NCI-H128 (cell line): ENCODE measurements around the gene ETFA.
"Not testable (repeated sequence)": the region's sequence is repeated elsewhere in the genome, so short reads cannot be mapped to it uniquely, and the experiment has no call there.

Experiments used
- DNase-seq: peaks from one replicate; lab custom pipeline; 2025; ENCODE audit not compliant: unreplicated experiment; lab: John Stamatoyannopoulos, UW

ETFA gene

DNA sequence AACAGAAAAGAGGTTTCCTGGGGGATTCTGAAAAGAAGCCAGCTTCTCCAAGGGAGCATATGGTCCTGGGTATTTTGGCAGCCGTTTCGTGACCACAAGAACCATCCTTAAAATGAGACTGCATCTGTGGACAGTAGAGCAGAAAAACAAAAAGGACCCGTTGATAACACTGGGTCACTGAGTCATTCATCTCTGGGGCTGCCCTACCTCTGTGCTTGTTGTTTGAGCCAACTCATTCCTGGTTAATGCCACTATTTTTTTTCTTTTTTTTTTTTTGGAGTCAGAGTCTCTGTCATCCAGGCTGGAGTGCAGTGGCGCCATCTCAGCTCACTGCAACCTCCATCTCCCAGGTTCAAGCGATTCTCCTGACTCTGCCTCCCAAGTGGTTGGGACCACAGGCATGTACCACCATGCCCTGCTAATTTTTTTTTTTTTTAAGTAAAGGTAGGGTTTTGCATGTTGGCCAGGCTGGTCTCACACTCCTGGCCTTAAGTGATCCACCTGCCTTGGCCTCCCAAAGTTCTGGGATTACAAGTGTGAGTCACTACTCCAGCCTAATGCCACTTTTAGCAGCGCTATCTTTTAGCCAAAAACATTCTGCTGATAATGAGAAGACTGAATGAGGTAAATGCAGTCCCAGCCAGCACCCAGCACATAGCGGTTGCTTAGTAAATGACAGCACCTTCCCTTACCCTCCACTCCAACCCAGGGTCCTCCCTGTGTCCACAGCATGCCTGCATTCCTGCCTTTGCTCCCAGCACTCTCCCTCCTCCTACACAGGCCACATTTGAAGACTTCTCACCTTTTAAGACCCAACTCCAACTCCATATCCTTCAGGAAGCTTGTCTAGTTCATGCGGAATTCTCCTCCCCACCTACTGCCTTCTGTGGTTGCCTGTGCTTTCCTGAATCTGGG lies 16.2 kb upstream of the ETFA start:
- no peak for DNase-seq

DNA sequence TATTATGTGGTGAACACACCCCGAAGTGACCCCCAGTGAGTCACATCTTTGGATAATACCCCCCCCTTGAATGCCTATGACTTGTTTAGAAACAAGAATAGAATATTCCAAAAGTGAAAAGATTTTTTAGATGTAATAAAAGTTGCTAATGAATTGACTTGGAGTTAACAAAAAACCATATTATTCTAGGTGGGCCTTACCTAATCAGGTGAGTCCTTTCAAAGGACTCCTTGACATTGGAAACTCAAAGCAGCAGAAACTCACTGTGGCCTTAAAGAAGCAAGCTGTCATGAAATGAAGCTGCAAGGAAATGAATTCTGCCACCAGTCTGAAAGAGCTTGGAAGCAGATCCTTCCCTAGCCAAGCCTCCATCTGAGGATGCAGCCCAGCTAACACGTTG lies 14.4 kb upstream of the ETFA start:
- no peak for DNase-seq

DNA sequence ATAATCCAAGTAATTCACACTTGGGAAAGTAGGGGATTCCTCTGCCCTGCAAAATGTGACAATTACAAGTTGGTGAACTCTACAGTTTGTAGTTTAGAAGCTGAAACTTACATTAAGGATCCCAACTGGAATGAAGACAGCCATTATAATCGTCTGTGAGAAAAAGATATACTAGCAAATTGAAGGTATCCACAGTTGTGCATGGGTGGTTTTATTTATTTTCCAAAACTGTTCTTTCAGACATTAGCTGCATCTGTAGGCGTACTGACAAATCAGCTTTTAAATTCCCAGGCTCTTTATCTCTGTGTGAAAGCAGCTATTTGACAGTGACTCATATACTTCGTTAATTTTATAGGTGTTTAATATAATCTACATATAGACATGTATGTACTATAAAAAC lies 12.8 kb upstream of the ETFA start:
- DNase-seq = no peak

DNA sequence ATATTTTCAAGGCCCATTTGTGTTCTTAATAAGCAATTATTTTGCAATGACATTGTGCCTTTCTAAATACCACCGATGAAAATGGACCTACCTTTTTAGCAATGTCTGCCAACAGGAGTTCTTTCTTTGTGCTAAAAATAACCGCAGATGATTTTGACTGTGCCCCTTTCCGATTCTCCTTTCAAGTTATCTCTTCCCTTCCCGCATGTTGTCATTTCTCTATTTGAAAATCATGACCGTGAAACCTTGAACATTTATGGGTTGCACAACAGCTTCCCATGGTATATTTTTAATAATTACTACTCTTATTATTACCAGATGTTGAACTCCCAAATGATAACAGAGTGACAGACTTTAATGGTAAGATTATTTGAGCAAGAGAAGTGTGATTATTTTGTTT lies 10.3 kb upstream of the ETFA start:
- DNase-seq = no peak

DNA sequence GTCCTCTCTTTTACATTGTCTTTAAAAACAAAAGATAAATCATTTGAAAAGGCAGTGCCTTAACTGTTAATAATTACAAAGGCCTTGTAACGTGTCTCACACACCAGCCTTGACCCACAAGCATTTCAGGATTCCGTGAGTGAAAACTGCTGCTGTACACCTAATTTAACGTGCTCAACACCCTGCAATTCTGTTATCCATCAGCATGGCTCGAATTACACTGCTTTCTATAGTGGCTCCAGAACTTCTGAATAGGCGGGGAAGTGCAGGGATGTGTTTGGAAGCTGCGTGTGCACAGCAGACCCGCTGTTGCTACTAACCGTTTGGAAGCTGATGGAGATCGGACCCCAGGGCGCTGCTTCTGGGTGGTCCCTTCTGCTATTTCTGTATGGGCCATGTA lies 9.9 kb upstream of the ETFA start:
- DNase-seq = no peak

DNA sequence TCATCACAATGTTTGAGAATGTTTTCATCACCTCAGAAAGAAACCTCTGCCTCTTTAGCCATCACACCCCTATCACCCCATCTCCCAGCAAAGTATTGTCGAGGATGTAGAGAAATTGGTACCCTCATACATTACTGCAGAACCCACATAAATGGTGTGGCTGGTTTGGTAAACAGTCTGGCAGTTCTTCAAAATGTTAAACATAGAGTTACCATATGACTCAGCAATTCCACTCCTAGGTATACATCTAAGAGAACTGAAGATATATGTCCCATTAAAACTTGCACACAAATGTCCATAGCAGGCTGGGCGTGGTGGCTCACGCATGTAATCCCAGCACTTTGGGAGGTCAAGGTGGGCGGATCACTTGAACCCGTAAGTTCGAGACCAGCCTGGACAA lies 8.7 kb upstream of the ETFA start:
- DNase-seq = no peak

DNA sequence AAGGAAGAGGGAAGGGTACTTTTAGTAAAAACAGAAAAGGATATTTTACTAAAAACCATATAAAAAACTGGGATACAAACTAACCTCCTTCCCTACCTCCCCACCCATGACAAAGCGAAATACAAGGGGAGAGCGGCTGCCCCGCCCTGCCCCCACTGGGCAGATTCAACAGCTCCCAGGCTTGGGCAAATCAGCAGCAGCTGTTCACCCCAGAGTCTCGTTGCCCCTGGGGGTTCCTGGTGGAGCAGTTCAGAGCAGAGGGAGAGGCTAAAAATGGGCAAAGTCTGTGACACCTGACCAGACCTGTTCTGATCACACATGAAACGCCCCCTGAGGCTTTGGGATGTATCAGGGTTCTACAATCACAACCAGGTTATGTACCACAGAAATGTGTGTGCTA lies 2.5 kb upstream of the ETFA start:
- no peak for DNase-seq

DNA sequence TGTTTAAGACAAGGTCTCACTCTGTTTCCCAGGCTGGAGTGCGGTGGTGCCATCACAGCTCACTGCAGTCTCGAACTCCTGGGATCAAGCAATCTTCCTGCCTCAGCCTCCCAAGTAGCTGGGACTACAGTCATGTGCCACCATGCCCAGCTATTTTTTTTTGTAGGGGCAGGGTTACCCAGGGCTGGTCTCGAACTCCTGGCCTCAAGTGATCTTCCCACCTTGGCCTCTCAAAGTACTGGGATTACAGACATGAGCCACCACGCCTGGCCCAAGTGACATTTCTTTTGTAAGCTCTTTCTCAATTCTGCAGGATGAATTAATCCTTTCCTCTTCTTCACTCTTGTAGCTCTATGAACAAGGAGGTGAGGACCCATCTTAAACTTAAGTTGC lies 1.9 kb upstream of the ETFA start:
- not testable (repeated sequence) for DNase-seq

DNA sequence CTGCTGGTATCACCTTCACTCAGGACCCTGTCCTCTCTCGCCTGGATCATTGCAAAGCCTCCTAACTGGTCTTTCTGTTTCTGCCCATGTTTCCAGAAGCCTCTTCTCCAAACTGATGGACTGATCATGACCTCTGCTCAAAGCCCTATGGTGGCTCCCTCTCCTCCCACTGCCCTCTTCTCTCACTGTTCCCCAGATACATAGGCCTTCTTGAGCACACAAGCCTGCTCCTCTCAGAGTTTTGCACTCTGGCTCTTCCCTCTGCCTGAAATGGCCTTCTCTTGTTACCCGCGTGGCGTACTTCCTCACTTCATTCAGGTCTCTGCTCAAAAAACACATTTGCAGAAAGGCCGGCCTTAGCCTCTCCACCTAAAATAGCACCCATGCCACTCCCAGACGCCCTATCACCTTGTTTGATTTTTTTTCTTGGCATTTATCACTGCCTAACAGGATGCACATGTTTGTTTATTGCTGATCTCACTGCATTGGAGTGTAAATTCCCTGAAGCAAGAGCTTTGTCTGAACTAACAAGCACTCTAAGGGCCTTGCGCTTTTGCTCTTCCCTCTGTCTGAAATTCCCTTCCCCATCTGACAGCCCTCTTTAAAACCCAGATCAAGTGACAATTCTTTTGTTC lies 1.4 kb upstream of the ETFA start:
- DNase-seq = no peak

DNA sequence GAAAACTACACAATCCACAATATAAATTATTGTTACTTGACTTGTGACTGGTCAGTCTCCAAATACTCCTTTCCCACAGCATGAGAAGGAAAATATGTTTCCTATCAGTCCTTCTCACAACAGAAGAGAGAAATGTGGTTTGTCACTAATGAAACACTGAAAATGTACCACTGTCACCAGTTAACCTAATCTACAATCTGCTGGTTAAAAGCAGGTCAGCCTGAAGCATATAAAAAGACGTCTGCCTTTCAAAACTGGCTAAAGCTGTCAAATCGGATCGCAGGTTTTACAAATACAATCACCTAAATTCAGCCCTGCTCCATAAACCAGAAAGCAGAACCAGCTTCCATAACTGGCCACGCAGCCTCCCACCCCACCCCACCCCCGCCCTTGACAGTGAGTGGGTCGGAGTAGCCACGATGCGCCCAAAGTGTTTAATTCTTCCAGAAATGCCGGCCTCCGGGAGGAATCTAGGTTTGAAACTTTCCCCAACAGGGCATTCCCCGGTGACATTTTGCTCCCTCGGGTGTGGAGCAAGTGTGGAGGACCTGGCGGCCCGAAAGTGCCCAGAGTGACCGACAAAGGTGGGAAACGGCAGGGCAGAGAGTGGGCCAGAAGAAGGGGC lies 682 bp downstream of the ETFA start:
- no peak for DNase-seq

DNA sequence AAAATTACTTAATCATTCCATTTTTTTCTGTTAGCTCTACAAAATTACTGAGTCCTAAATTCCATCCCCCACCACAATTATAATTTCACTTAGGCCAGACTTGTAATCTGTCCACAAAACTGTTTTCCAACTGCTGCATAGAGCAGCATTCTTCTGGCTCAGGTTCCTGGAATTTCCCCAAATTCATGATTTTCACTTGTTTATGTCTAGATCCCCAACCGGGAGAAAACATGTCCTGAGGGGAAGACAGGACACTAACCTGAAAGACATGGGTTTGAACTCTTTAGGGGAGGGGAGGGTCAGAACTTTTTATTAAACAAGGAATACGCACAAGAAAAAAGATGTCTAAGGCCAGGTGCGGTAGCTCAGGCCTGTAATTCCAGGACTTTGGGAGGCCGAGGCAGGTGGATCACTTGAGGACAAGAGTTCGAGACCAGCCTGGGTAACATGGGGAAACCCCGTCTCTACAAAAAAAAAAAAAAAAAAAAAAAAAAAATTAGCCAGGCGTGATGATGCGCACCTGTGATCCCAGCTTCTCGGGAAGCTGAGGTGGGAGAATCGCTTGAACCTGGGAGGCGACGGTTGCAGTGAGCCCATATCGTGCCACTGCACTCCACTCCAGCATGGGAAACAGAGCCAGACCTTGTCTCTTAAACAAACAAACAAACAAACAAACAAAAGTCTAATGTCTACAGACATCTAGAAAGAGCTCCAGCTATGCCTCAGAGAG lies 1.5 kb downstream of the ETFA start:
- DNase-seq = no peak

DNA sequence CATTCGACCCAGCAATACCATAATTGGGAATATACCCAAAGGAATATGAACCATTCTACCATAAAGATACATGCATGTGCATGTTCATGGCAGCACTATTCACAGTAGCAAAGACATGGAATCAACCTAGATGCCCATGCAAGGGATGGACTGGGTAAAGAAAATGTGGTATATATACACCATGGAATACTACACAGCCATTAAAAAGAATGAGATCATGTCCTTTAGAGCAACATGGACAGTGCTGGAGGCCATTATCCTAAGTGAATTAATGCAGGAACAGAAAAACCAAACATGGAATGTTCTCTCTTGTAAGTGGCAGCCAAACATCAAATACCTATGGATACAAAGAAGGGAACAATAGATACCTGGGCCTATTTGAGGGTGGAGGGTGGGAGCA lies 7.4 kb downstream of the ETFA start:
- no peak for DNase-seq

DNA sequence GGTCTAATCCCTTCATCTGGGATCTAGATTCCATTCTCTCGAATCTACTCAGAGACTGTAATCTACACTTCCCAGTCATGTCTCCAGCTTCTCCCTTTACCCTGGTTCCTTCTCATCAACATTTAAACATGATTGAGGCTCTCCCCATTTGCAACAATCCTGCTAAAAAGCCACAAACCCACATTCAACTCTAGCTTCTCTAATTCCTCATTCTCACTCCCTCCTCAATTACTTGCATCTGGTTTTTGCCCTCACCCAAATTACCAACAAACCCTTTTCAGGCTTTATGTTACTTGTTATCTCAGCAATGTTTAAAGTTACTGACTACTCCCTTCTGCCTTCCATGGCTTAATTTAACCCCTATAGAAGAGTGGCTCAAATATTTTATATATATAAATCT lies 11.5 kb downstream of the ETFA start:
- no peak for DNase-seq

DNA sequence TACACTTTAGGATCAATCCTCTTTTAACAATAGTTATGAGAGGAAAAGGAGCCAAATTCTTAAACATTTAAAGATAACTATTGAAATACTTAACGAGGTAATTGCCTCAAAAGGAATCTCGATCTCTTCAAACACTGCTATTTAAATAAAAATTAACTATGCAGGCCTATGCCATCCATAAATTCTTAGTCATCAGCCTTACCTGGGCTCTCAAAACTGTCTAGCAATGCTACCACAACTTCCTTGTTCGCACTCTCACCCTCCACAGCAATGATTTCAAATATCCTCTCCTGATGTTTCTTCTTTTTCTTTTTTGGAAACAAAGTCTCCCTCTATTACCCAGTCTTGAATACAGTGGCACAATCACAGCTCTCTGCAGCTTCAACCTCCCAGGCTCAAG lies 12.3 kb downstream of the ETFA start:
- DNase-seq = no peak

DNA sequence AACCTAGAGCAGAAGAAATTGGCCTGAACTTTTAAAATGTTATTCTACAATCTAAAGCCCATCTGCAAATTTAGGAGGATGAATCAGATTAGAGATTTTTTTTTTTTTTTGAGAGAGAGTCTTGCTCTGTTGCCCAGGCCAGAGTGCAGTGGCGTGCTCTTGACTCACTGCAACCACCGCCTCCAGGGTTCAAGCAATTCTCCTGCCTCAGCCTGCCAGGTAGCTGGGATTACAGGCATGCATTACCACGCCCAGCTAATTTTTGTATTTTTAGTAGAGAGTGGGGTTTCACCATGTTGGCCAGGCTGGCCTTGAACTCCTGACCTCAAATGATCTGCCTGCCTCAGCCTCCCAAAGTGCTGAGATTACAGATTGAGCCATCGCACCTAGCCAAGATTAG lies 13.3 kb downstream of the ETFA start:
- not testable (repeated sequence) for DNase-seq

DNA sequence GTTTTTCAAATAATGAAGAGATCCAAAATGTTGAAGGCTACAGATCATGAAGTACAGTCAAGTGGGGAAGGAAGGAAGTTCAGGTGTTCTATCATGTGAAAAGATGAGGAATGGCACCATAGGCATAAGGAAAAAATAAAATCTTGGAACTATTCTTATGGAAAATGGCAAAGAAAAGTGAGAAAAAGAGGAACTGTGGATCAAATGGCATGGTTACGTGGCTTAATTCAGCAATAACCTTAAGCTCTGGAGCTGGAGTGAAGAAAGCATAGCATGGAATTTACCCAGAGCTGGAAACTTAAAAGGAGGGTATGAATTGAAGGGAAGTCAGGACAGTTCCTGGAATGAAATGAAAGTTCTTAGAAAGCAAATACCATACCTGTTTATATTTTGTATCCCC lies 14.4 kb downstream of the ETFA start:
- no peak for DNase-seq

DNA sequence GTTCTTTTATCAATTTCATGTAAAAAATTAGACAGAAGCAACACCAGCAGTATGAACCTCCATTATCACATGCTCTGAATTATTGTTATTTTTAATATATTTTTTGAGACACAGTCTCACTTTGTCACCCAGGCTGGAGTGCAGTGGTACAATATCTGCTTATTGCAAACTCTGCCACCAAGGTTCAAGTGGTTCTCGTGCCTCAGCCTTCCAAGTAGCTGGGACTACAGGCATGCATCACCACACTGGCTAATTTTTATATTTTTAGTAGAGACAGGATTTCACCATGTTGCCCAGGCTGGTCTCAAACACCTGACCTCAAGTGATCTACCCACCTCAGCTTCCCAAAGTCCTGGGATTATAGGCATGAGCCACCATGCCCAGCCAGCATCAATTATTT lies 16.8 kb downstream of the ETFA start:
- DNase-seq = not testable (repeated sequence)

DNA sequence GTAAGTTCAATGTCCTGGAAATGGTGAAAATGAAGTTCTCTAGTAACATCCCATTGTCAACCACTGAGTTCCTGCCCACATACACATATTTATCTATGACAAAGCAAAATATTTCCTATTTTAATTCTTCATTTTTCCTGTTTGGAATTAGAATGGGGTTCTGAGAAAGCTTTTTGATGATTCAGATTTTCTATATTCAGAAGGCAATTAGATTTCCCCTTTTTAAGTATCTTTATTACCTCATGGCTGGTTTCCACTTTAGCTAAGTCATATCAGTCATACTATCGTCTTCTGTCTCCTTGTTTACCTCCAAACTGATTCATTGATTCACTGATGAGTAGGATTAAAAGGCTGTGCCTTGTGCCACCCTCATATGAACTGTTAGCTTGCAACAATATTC lies 17.9 kb downstream of the ETFA start:
- no peak for DNase-seq

DNA sequence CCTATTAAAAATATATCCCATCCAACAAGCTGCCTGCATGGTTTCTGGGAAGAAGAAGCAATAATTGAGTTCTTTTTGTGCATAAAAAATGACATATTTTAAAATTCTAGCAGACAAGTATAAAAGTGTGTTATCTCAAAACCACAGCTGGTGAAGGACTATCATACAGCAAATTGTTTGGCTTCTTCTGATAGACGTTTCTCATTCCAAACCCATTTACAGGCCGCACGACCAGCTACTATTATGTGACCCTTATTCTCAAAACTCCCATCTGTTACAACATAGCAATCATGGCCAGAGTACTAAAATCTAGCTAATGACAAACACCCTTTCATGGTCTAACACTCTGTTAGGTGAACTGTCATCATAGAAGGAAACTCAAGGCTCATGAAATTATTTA lies 21.7 kb downstream of the ETFA start:
- no peak for DNase-seq

DNA sequence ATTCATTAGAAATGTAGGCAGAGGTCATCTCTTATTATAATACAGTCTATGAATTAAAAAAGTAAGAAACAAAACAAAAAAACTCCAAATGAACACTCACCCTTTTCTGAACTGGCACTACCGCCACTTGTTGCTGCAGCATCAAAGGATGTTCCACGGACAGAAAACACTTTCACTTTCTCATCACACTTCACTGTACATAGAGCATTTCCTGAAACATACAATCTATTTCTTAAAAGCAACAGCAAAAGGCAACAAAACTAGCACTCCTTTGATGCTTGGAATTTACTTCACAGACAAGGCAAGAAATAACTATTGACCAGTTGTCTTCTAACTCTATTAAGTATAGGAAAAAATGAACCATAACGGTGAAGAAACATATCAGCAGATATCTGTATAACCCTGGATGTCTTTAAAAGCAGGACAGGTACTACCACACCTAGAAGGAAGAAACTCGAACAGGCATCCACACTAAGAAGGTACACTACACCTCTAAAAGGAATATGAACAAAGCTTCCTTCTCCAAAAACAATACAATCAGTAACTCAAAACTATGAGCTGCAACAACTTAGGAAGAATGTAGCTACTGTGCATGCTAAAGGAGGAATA lies 24.9 kb downstream of the ETFA start:
- no peak for DNase-seq

DNA sequence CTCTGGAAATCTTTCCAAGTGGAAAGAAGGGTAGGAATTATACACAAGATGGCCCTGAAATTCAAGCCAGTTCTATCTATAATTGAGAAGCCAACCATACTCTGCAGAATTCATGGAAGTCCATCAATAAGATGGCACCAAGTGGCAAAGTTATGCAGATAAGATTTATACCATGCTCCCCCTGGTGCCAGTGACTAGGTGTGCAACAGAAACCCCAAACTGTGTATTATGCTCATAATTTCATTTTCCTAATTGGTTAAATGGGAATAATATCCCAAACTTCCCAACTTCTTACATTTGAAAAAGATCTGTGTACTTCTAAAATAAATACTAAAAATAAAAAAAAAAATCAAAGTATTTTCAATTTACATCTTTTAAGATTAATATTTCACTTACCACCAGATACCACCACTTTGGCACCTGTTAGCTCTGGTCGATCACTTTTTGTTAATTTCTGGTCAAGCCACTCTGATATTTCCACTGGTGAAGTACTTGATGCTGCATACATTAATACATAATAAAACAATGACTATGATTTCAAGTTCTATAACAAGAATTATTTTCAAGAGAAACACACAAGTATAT lies 25.9 kb downstream of the ETFA start:
- no peak for DNase-seq
